ENCODE measurements around the gene BBLN. TPM values are rescaled to one million over a fixed set of nuclear protein-coding genes. Genes with fewer than 3 reads are reported as not detected.

BBLN gene
- total and polyA plus RNA-seq, 2 of the 4 experiments (the other 2 are of a cell fraction), result 25.1 to 103 TPM

- dilution Hi-C loops (cut with HindIII; ENCODE audit: low sequenced_read_pairs, unreplicated experiment), result no loop called here
- POLR2A ChIA-PET (ENCODE audit: unreplicated experiment), result no interaction called here
These were observed 22.1 kb upstream of the BBLN start for GRCh38 chr9:128138001-128138400.

More at GRCh38 chr9:128138001-128138400, 22.1 kb upstream of the BBLN start:
- in situ Hi-C loops (cut with MboI; ENCODE audit: low sequenced_read_pairs) (no loop called here), intact Hi-C loops (cut with micrococcal nuclease) (no loop called here)
- CTCF ChIA-PET, result no interaction called here
- H3K27me3 ChIP-seq (ENCODE audit: control insufficient read depth, insufficient read depth, low read length), result peaks cover 10% of the 10 kb centered on the region
- no peak overlapping the region for H3K4ac ChIP-seq (ENCODE audit: low read depth, low read length)
- no peak for TF ChIP-seq MAZ (IDR thresholded peaks at IDR 0.05; ENCODE audit: borderline replicate concordance, low read depth, low read length)
- H3K23ac ChIP-seq (ENCODE audit: low read depth, low read length), result no peak overlapping the region
- no peak overlapping the region for H2AK9ac ChIP-seq (replicated peaks; ENCODE audit: low read depth, low read length, poor library complexity)
- H2BK5ac ChIP-seq (ENCODE audit: low read depth, low read length, poor library complexity, severe bottlenecking), result no peak overlapping the region
- no CpG with 5 or more reads among the region's 3 CpGs for WGBS, 2 experiments (ENCODE audit: extremely low coverage in 2 of 2, insufficient read length in 1 of 2)
- H3K9me1 ChIP-seq (ENCODE audit: insufficient read depth, low read length), result peaks cover 8% of the 10 kb centered on the region
- H4K91ac ChIP-seq (ENCODE audit: insufficient read depth, low read depth, low read length), result no peak overlapping the region
- peaks cover 6% of the 10 kb centered on the region for H3K4me1 ChIP-seq (ENCODE audit: control insufficient read depth, insufficient read depth, low read length)
- H3K27ac ChIP-seq (ENCODE audit: insufficient read depth, low read length), result no peak overlapping the region
- no peak overlapping the region for H4K8ac ChIP-seq (ENCODE audit: low read depth in 2 of 2, low read length in 2 of 2)
- H2AK5ac ChIP-seq (ENCODE audit: low read depth, low read length), result no peak overlapping the region; the same call in 1 of the 2 replicates
- 0 out of 2 replicates have a peak, but pooled peaks cover 4% of the 10 kb centered on the region for H4K20me1 ChIP-seq (ENCODE audit: insufficient read depth, low read length)
- no peaks in the 10 kb centered on the region for H3K79me1 ChIP-seq (ENCODE audit: low read depth in 1 of 2, low read length in 2 of 2)
- H2AFZ ChIP-seq (replicated peaks; ENCODE audit: low read length, poor library complexity), result no peak overlapping the region
- H2BK20ac ChIP-seq (ENCODE audit: low read depth, low read length), result no peak overlapping the region
- no peak overlapping the region for H3K4me2 ChIP-seq (ENCODE audit: low read depth, low read length)
- H2BK15ac ChIP-seq (ENCODE audit: low read depth, low read length), result no peak overlapping the region
- no peak overlapping the region for H2BK120ac ChIP-seq (ENCODE audit: low read depth, low read length)
- H3K14ac ChIP-seq (replicated peaks; ENCODE audit: low read depth, low read length), result no peak overlapping the region
- no peak overlapping the region for H4K5ac ChIP-seq (ENCODE audit: low read depth, low read length)
- H3K18ac ChIP-seq (ENCODE audit: low read depth, low read length), result no peak overlapping the region
- ATAC-seq (ENCODE audit: low read depth) (no peak), DNase-seq (no peak)
- H3K56ac ChIP-seq (ENCODE audit: extremely low read depth, insufficient read depth, low read length), result no peak overlapping the region
- no peaks in the 10 kb centered on the region for H3K36me3 ChIP-seq (ENCODE audit: control insufficient read depth, insufficient read depth, low read length)
- BruUV-seq (replicated peaks), result no TSS peak
- H3K4me3 ChIP-seq (ENCODE audit: insufficient read depth, low read depth, low read length), result no peak overlapping the region
- no peaks in the 10 kb centered on the region; the same call in 1 of the 2 replicates for H3K9me3 ChIP-seq (ENCODE audit: control insufficient read depth, insufficient read depth, low read length)
- H3K9ac ChIP-seq (ENCODE audit: low read depth, low read length), result no peak overlapping the region
